ENCODE results near the gene HRH2.
A peak's percentile ranks its signal among the peaks of the same experiment; 100 is the strongest.
"Not testable (repeated sequence)": the region's sequence is repeated elsewhere in the genome, so short reads cannot be mapped to it uniquely, and the experiment has no call there.

HRH2 gene

DNA sequence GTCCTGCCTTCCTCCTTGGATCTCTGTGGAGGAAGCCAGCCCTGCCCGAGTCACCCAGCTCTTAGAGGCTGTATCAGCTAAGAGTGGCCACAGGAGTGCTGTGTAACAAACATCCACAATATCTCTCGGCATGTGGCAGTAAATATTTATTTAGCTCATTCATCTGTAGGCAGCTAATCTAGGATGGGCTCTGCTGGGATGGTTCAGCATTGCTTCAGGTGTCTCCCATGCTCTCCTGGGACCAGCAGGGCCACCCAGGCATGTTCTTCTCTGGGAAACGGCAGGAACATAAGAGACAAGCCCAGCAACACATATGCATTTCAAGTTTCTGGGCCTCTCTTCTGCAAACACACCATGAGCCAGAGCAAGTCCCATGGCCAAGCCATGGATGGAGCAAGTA lies 56.1 kb downstream of the HRH2 start:
- no peak for DNase-seq (ENCODE audit: low read depth in 2 of 2)

DNA sequence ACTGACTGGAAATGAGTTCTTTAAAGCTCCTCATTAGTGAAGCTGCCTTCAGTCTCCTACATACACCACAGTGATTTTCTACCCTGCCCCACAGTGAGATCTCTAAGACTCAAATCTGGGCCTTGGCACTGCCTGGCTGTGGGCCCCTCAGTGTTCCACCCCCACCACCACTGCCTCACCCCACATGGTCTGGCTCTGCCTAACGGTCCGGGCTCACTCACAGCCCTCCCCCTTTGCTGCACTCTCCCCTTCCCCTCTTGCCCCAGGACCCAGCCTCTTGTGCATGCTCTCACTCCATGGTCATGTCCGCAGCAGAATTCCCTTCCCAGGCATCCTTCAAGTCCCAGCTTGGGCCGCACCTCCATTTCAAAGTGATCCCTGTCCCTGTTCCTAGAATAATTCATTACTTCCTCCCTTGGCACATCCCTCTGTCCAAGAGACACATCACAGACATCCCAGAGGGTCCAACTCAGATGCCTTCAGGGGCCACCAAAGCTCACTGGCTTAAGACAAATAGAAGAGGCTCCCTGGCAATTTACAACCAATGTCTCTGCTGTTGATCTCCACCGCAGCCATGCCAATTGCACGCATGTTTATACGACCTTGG lies 56.7 kb downstream of the HRH2 start:
- DNase-seq (ENCODE audit: low read depth in 2 of 2), result no peak

DNA sequence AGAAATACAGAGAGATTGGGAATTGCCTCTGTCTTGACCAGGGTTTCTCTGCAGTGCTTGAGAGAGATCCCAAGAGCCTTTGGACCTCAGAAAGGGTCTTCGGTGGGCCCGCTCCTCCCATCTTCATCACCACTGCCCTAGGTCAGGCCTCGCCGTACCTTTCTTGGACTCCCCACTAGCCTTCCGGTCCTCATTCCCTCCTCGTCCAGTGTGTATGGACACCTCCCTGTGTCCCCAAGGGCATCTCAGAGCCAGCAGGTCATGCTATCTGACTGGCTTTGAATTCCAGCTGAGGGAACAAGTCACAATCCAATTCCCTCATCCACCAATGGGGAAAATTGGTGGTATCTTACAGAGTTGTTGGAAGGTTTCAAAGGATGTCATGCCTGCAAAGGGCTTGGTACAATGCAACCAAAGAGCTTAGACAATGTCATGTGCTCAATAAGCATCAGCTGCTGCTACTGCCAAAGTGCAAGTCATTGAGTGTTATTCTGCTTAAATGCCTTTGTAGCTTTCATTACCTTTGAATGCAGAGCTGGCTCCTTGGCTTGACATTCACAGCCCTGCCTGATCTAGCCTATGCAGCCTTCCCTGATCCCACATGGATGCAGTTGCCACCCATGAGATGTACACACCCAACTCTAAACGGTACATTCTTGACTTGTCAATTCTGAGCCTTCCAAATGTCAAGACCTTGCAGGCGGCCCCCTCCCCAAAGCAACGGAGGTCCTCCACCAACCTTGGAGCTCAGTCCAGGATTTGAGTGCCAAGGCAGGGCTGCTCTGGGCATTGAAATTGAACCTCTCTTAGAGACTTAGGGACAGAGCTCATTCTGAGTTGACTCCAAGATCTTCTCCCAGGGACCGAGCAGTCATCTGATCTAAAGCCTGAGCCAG lies 58.0 kb downstream of the HRH2 start:
- no peak for DNase-seq (ENCODE audit: low read depth in 2 of 2)

DNA sequence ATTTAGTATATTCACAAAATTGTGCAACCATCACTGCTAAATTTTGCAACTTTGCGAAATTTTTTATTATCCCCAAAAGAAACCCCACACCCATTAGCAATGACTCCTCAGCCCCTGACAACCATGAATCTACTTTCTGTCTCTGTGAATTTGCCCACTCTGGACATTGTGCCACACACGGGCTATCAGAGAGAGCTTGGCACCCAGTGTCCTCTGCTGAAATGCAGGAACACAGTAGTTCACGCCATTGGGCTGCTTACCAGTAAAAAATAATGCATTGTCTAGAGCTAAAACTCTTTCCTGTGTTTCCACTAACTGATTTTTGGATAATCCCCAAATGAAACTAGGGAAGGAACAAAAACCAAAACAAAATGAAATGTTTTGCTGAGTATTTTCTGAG lies 60.0 kb downstream of the HRH2 start:
- no peak for DNase-seq (ENCODE audit: low read depth in 2 of 2)

DNA sequence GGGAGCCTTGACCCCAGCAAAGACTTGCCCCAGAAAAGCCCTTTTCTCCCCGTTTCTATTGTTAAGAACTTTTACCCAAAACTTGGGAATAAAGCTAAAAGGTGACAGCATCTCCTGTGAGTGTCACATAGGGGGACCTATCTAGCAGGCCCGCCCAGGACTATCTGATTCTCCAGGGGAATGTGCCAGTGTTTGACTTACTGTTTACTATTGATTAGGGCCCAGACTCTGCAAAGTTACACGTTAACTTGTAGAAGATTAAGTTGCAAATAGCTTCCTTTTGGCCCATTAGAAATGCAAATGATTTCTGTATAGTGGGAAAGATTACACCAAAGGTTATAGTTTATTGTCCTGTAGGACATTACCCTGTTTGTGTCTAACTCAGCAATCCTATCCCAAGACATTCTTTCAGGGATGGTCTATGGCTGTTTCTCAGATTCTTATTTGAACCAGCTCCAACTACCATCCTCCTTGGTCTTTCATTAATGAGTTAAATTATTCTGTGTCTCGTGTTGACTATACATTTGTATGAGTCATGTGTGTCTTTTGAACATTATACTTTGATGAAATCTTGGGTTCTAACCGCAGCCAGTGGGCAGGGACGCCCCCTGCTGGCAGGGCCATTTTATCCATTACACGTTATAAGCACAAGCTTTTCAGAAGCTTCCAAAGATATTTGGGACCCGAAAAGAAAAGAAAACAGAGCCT lies 60.7 kb downstream of the HRH2 start:
- peak; percentile 59 to 74 for DNase-seq (ENCODE audit: low read depth in 2 of 2)

DNA sequence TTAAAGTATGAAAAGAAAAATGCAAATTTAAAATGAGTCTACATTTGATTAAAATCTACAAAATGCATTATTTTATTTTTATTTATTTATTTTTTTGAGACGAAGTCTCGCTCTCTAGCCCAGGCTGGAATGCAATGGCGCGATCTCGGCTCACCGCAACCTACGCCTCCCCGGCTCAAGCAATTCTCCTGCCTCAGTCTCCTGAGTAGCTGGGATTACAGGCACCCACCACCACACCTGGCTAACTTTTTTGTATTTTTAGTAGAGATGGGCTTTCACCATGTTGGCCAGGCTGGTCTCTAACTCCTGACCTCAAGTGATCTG lies 61.2 kb downstream of the HRH2 start:
- DNase-seq (ENCODE audit: low read depth in 2 of 2), result not testable (repeated sequence)

DNA sequence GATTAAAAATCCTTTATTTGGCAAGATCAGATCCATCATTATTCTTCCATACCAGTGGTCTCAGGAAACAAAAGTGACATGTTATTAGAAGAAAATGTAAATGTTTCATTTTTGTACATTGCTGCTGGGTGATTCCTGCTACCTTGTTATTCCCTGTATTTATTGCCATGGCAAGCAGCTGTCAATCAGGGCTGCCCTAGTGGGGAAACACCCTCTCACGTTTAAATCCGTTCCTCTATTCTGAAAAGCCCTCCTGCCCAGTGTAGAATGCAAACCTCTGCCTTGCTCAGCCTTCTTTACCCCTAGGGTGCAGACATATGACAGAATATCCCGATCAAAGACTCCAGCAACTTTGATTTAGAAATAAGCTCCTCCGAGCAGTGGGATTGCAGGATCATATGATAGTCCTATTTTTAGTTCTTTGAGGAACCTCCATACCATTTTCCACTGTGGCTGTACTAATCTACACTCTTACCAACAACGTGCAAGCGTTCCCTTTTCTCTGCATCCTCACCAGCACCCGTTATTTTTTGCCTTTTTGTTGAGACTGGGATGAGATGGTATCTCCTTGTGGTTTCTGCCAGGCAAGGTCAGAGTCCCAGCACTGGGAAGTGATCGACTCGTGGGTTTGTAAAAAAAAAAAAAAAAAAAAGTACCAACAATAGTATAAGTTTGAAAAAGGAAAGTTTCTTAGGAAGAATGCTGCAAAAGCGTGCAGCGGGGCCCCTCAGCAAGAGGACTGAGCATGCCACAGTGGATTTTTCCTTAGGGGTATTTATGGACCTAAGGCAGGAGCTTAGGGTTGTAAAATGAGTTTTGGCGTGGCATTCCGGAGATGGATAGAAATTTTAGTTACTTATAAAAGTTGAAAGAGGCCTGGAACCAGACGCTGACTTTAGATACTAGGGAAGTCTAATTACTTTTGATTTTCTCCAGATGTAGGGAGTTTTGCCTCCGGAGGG lies 66.7 kb downstream of the HRH2 start:
- DNase-seq (ENCODE audit: low read depth in 2 of 2), result no peak

DNA sequence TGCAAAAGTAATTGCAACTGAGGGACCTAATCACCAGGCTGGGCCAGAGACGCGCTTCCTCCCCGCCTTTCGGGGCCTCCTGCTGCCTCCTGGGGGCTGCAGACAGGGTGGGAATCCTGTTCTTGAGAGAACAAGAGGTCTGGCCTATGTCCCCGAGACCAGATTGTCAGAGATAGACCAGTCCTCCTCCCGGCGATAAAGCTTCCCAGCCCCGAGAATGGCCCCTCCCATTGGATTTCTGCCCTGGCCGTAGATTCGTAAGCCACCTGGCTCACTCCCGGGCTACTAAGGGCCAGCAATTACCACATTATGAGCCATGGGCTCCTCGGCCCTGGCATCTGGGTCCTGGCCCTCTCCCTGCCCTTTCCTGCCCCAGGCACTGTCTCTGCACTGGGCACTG lies 70.4 kb downstream of the HRH2 start:
- DNase-seq (ENCODE audit: low read depth in 2 of 2), result no peak

DNA sequence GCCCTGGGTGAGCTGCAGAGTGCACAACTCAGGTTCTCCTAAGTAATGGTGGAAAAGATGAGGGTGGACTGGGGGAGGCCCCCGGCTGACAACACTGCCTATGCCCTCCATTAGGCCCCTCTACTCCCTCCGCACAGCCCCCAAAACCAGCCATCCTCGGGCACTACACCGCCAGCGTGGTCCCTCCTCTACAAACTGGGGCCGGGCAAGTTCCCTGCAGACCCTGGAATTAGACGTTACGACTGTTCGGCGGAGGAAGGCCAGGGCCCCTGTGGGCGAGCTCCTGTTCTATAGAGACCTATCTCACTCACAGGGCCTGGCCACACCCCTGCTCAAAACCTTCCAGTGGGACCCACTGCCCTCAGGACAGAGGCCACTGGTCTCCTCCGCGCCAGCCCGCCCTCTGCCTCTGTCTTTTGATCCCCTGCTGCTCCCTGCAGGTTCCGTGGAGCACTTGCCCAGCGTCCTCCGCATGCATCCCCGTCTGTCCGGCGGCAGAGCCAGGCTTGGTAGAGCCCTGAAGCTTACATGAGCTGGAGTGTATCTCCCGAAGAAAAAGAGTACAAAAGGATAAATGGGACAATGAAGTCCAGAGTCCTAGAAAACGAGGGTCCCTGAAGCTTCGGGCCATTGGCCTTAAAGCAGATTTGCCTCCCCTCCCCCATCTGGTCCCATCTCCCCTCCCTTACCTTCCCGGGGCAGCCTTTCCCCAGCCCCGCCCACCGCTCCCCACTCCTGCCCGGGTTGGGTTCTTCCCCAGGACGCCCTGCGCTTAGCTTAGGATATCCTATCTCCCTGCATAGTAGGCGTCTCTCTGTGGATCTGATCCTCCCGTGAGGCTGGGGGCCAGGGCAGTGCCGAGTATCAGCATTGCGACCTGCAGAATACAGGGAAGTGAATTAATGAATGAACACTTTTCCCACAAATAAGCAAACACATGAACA lies 71.3 kb downstream of the HRH2 start:
- DNase-seq (ENCODE audit: low read depth in 2 of 2), result no peak

DNA sequence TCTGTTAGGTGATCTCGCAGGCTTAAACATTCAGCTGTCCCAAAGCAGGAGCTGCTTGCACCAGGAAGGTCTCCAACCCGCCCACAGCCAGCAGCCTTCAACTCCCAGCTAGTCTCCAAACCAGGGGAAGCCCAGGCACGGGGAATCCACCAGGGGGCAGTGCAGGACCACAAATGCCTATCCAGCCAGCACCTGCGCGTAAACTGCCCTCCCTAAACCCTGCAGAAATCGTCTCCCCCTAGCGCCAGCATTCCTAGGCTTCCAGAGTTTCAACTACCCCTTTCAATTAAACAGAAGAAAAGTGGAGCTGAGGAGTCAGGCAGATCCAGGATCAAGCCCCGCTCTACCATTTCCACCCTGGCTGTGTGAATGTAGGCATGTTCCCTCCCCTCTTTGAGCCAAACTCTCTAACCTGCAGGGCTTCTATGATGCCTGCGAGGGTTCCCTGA lies 72.0 kb downstream of the HRH2 start:
- peak; percentile 89 to 97 for DNase-seq (ENCODE audit: low read depth in 2 of 2)

DNA sequence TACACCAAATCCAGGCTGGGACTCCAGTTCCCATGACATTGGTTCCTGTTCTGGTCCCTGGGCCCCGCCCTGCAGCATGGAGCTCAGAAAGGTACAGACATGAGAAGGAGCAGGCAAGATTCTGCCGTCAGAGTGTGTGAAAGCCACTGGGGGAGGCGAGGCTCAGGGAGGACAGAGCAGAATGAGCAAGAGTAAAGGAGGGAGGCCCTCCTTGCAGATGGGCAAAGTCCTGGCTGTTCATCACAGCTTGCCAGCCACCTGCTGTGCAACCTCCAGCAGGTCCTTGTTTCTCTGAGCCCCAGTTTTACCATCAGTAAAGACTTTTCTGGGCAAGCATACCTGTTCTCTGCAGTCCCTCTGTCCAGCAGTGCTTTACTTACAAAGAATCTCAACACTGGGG lies 73.3 kb downstream of the HRH2 start:
- DNase-seq (ENCODE audit: low read depth in 2 of 2), result no peak

DNA sequence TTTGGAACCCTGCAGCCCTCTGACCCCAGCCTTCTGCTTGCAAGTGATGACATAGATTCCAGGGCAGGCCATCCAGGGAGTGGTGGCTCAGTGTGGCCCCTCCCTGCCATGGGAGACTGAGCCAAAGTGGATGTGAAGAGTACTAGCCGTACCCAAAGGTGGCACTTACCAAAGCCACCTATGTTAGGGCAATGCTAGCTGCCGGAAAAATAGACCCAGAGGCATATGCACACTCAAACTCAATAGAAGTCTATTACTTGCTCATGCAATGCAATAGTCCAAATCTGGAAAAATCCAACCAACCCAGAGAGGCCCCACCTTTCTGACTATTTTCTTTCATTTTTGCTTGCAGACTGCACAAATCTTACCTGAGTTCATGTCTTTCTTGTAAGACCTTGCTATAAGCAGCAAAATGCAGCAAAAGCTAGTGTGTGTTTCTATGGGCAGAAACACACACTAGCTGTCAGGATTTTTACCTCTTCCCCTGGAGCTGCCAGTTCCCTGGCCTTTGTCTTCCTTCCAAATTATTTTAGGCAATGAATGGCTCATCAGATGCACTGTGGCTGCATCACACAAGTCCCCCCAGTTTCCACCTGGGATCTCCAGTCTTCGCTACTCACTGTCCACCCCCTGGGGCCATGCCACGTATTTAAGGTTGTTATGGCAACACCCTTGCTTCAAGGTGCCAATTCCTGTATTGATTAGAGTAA lies 74.0 kb downstream of the HRH2 start:
- no peak for DNase-seq (ENCODE audit: low read depth in 2 of 2)

DNA sequence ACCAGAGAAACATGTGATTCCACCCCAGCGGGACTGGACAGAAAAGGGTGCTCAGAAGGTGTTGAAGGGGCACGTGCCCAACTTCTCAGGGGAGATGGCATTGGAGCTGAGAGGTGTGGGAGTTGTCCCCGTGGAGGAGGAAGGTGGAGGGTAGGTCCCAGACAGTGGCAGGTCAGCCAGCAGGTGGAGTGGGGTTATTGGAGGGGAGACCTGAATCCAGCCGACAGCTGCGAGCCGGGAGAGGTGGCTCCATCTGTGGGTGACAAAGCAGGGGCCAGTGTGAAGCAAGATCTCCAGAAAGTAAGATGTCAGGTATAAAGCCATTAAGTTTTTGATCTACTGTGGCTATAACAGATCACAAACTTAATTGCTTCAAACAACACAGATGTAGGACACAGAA lies 75.1 kb downstream of the HRH2 start:
- no peak for DNase-seq (ENCODE audit: low read depth in 2 of 2)

DNA sequence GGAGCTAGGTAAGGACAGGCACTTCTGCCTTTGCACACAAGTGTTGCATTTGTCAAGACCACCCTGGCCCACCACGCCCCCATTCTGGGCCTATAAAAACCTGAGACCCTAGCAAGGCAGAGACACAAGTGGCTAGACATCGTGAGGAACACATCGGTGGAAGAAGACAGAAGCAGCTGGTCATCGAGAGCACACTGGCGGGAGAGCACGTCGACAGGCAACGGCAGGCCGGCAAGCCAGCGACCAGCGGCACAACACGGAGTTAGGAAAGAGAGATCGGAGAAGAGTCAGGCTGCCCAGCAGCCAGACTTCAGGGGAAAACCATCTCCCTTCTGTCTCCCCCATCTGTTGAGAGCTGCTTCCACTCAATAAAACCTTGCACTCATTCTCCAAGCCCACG lies 76.1 kb downstream of the HRH2 start:
- DNase-seq (ENCODE audit: low read depth in 2 of 2), result no peak

DNA sequence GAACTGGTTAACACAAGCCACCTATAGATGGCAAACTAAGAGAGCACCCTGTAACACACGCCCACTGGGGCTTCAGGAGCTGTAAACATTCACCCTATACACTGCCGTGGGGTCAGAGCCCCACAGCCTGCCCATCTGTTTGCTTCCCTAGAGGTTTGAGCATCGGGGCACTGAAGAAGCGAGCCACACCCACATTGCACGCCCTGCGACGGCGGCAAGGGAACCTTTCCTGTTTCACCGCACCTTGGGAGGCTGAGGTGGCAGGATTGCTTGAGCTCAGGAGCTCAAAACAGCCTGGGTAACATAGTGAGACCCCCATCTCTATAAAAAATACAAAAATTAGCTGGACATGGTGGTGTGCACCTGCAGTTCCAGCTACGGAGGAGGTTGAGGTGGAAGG lies 76.6 kb downstream of the HRH2 start:
- no peak for DNase-seq (ENCODE audit: low read depth in 2 of 2)

DNA sequence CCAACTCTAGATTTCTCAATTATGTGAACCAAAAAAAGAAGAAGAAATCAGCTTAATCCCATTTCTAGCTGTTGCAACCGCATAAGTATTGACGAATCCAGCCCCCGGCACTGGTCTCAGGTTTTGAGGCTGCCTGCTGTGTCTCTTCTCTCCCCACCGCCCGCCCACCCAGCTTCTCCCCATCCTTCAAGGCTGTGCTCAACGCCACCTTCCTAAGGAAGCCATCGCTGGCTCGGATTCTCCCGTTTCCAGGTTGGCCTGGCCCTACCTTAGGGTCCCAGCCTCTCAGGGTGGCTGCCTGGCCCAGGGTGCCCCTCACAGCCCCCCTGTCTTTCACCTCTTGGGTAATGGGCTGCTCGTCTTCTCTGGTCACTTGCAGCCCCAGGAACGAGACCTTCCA lies 77.8 kb downstream of the HRH2 start:
- DNase-seq (ENCODE audit: low read depth in 2 of 2), result no peak

DNA sequence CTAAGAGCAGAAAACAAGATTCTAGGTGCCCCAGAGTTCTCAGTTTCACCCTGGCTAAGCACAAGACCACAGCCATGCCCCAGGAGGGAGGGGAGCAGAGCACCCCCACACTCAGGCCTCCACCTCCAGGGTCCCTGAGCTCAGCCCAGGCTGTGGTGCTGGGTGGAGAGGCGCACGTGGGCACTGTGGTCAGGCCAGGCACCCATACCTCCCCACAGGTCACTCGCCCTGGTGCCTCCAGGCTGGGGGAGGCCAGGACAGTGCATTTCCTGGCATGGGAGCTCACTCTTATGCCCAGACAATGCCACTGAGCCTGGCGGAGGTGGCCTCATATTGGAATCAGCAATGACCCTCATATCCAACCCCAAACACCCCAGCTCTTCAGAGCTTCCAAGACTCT lies 78.8 kb downstream of the HRH2 start:
- no peak for DNase-seq (ENCODE audit: low read depth in 2 of 2)

DNA sequence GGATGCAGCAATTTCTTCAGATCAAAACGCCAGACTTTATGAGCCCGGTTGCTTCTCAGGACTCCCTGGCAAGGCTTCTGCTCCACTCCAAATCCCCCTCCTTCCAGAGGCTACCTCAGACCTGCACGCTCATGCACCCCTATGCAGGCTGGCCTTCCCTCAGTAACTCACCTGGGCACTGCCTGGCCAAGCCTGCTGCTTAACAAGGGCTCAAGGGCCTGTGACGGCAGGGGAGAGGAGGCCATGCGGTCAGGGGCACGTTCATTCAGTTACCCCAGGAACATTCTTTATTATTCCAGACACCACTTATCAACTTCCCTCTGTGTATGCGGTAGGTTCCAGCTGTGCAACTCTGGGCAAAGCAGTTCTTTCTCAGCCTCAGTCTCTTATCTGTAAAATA lies 79.6 kb downstream of the HRH2 start:
- no peak for DNase-seq (ENCODE audit: low read depth in 2 of 2)

DNA sequence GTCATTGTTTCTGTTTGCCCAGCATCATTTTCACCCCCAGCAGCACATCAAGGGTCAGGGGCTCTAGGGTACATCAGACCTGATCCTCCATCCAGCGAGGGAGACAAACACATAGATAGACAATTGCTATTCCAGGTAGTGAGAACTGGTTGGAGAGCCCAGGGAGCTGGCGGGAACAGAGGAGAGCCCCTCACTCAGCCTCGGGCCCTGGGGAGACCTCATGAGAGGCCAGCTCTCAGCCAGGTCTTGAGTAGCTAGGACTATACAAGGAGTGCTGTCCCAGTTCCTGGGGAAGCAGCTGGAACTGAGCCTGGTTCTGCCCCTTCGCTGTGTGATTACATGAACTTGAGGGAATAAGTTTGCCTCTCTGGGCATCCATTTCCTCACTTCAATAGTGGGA lies 80.3 kb downstream of the HRH2 start:
- no peak for DNase-seq (ENCODE audit: low read depth in 2 of 2)

DNA sequence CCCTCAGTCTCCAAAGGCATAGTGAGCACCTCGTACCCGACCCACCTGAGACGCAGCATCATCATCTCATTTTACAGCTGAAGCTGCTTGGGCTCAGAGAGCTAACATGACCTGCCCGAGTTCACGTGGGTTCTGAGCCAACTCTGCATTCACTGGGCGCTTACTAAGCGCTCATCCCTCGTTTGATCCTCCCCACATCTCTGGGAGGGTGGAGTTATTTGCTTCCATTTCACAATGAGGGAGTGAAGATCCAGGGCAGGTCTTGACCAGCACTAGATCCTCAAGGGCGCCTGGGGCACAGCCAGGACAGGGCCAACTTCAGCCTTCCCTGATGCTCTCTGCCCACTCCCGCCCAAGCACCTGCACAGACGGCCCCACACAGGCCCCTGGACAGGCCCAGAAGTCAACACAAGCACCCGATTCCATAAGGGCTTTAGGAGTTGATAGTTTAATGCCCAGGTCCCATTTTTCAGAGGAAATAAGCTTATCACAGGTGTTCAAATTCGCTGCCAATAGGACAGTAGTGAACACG lies 80.8 kb downstream of the HRH2 start:
- no peak for DNase-seq (ENCODE audit: low read depth in 2 of 2)
